Activated B cell treated with CpG ODN at 0.5 μM for 24 hours (primary cell): ENCODE data around the gene CENPE. TPM values are rescaled to one million over a fixed set of nuclear protein-coding genes. Genes with fewer than 3 reads are reported as not detected.
"Not testable (repeated sequence)": the region's sequence is repeated elsewhere in the genome, so short reads cannot be mapped to it uniquely, and the experiment has no call there.

ENCODE experiments used
- ATAC-seq: fragments of 200-7000 bp; cut with Tn5 transposase; one replicate; pipeline ENCODE4 v1.10.0; 2021; ENCODE audit warnings: low read depth, mild to moderate bottlenecking, moderate library complexity
- CTCF ChIA-PET: fragments of 350-600 bp; sonication (Branson Sonifier 250); formaldehyde crosslinking; loops from one replicate; lab custom pipeline; 2021; ENCODE audit warnings: antibody characterized with exemption; lab: Charles Lee
- POLR2A ChIA-PET: fragments of 350-600 bp; sonication (Branson Sonifier 250); formaldehyde crosslinking; loops from one replicate; lab custom pipeline; 2021; ENCODE audit warnings: antibody characterized with exemption; lab: Charles Lee
- DNase-seq: peaks from one replicate; pipeline ENCODE4 v3.0.0; 2022
- H3K27ac Mint-ChIP-seq: one replicate; pipeline ENCODE4 v1.8.0; 2020; ENCODE audit warnings: mixed read lengths
- H3K27me3 Mint-ChIP-seq: one replicate; pipeline ENCODE4 v1.8.0; 2021; ENCODE audit warnings: mixed read lengths
- H3K36me3 Mint-ChIP-seq: one replicate; pipeline ENCODE4 v1.8.0; 2021; ENCODE audit warnings: low read depth, mixed read lengths
- H3K4me1 Mint-ChIP-seq: one replicate; pipeline ENCODE4 v1.8.0; 2021; ENCODE audit warnings: mixed read lengths
- H3K4me3 Mint-ChIP-seq: one replicate; pipeline ENCODE4 v1.8.0; 2020; ENCODE audit warnings: mild to moderate bottlenecking, mixed read lengths
- H3K9me3 Mint-ChIP-seq: one replicate; pipeline ENCODE4 v1.8.0; 2020; ENCODE audit warnings: mixed read lengths
- intact Hi-C: fragments of 100-400 bp; cut with micrococcal nuclease; formaldehyde crosslinking; loops from one replicate; pipeline ENCODE4 v1.15.1; 2024
- total RNA-seq: library from RNA; stranded (reverse); gene quantifications from 2 replicates; pipeline ENCODE4 v1.2.3, GENCODE V29; 2022
- TF ChIP-seq, protein P1 (sequence below): fragments of 200-600 bp; IDR thresholded peaks from one replicate; pipeline ENCODE4 v1.8.0; 2022; ENCODE audit warnings: antibody characterized with exemption, mild to moderate bottlenecking

Gene CENPE, protein sequence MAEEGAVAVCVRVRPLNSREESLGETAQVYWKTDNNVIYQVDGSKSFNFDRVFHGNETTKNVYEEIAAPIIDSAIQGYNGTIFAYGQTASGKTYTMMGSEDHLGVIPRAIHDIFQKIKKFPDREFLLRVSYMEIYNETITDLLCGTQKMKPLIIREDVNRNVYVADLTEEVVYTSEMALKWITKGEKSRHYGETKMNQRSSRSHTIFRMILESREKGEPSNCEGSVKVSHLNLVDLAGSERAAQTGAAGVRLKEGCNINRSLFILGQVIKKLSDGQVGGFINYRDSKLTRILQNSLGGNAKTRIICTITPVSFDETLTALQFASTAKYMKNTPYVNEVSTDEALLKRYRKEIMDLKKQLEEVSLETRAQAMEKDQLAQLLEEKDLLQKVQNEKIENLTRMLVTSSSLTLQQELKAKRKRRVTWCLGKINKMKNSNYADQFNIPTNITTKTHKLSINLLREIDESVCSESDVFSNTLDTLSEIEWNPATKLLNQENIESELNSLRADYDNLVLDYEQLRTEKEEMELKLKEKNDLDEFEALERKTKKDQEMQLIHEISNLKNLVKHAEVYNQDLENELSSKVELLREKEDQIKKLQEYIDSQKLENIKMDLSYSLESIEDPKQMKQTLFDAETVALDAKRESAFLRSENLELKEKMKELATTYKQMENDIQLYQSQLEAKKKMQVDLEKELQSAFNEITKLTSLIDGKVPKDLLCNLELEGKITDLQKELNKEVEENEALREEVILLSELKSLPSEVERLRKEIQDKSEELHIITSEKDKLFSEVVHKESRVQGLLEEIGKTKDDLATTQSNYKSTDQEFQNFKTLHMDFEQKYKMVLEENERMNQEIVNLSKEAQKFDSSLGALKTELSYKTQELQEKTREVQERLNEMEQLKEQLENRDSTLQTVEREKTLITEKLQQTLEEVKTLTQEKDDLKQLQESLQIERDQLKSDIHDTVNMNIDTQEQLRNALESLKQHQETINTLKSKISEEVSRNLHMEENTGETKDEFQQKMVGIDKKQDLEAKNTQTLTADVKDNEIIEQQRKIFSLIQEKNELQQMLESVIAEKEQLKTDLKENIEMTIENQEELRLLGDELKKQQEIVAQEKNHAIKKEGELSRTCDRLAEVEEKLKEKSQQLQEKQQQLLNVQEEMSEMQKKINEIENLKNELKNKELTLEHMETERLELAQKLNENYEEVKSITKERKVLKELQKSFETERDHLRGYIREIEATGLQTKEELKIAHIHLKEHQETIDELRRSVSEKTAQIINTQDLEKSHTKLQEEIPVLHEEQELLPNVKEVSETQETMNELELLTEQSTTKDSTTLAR (N-terminal part only)
- total RNA-seq = 2.4 and 2.5 TPM in 2 replicates

DNA sequence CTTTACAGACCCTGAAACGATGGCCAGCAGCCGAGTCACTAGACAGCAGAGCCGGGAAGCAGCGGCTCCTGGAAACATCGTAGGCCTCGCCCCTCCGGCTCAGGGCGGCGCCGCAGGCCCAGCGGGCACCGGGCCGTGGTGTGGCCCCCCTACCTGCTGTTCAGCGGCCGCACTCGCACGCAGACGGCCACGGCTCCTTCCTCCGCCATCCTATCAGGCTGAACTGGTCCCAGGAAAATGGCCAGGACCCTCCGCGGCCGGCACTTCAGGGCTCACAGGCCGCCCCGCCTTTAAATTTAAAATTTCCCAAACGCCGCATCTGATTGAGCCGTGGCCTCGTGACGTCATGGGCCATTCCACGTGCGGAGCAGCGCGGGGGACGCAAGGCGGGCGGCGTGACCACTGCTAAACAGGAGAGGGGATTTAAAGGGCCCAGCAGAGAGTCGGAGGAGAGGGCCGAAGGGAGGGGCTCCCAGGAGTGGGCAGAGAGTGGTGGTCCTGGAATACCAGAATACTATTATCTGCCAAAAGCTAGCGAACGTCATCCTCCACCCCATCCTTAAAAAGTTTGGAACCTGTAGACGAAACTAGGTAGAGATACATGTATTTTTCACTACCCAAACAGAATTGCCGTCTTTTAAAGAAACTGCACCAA lies at the start of gene CENPE:
CENPE (minus strand) TSS at position 233 of the 655 bp plus-strand sequence; CDS start at position 209, 24 bp downstream.
- H3K27me3 Mint-ChIP-seq = no peaks in the 10 kb centered on the region
- H3K4me1 Mint-ChIP-seq = peaks cover 10% of the 10 kb centered on the region
- no peaks in the 10 kb centered on the region for H3K36me3 Mint-ChIP-seq
- ATAC-seq (peak; percentile 94), DNase-seq (peak; percentile 83)
- H3K9me3 Mint-ChIP-seq = no peaks in the 10 kb centered on the region
- intact Hi-C loops = loop anchor here (1.0 to 5.0 kb wide), 6 partner anchors 99 to 853 kb away; partner anchors contain the start of genes BDH2, CISD2, SLC39A8 and SLC9B1
- peak within 1 kb of the TSS; percentile 91 for H3K27ac Mint-ChIP-seq
- ChIA-PET CTCF (no interaction called here), POLR2A (no interaction called here)
- TF ChIP-seq, protein P1, sequence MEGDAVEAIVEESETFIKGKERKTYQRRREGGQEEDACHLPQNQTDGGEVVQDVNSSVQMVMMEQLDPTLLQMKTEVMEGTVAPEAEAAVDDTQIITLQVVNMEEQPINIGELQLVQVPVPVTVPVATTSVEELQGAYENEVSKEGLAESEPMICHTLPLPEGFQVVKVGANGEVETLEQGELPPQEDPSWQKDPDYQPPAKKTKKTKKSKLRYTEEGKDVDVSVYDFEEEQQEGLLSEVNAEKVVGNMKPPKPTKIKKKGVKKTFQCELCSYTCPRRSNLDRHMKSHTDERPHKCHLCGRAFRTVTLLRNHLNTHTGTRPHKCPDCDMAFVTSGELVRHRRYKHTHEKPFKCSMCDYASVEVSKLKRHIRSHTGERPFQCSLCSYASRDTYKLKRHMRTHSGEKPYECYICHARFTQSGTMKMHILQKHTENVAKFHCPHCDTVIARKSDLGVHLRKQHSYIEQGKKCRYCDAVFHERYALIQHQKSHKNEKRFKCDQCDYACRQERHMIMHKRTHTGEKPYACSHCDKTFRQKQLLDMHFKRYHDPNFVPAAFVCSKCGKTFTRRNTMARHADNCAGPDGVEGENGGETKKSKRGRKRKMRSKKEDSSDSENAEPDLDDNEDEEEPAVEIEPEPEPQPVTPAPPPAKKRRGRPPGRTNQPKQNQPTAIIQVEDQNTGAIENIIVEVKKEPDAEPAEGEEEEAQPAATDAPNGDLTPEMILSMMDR = no peak
- H3K4me3 Mint-ChIP-seq = peak within 1 kb of the TSS; percentile 93

DNA sequence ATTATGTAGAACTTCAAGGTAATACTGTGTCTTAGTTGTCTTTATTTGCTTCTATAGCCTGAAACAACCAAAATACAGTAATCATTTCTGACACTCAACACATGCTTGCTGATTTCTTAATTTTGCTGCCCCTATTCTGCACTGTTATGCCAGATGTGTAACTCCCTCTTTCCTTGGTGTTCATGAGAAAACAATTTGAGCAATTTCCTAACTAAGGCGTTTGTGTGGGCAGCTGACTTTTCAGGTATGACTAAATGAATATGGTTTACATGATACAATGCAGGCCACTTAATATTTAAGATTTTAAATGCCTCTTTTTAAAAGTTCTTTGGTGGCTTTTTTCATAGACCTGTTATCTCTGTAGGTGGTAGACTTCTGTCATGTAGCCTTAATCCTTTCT lies 46.1 kb upstream of the CENPE start:
- H3K4me3 Mint-ChIP-seq = no peak overlapping the region
- H3K4me1 Mint-ChIP-seq = no peaks in the 10 kb centered on the region
- POLR2A ChIA-PET = no interaction called here
- ATAC-seq (no peak), DNase-seq (no peak)
- H3K9me3 Mint-ChIP-seq = no peaks in the 10 kb centered on the region
- intact Hi-C loops = no loop called here
- CTCF ChIA-PET = no interaction called here
- H3K27me3 Mint-ChIP-seq = peaks cover 3% of the 10 kb centered on the region
- TF ChIP-seq, protein P1 = no peak
- H3K36me3 Mint-ChIP-seq = no peaks in the 10 kb centered on the region
- no peak overlapping the region for H3K27ac Mint-ChIP-seq

DNA sequence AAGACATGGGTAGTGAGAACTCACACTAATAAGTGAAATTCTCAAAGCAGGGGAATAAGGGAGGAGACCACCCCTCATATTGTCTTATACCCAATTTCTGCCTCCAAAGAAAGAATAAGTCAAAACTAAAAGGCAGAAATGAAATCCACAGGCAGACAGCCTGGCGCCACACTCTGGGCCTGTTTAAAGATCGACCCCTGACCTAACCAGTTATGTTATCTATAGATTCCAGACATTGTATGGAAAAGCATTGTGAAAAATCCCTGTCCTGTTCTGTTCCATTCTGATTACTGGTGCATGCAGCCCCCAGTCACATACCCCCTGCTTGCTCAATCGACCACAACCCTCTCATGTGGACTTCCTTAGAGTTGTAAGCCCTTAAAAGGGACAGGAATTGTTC lies 32.8 kb upstream of the CENPE start:
- H3K9me3 Mint-ChIP-seq, H3K27me3 Mint-ChIP-seq, H3K36me3 Mint-ChIP-seq, DNase-seq, POLR2A ChIA-PET, CTCF ChIA-PET, H3K4me1 Mint-ChIP-seq, ATAC-seq, H3K27ac Mint-ChIP-seq, H3K4me3 Mint-ChIP-seq, intact Hi-C loops: not testable (repeated sequence)

DNA sequence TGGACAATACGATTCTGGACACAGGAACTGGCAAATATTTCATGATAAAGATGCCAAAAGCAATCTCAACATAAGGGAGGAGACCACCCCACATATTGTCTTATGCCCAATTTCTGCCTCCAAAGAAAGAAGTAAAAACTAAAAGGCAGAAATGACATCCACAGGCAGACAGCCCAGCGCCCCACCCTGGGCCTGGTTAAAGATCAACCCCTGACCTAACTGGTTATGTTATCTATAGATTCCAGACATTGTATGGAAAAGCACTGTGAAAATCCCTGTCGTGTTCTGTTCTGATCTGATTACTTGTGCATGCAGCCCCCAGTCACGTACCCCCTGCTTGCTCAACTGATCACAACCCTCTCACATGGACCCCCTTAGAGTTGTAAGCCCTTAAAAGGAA lies 25.4 kb upstream of the CENPE start:
- H3K27ac Mint-ChIP-seq, intact Hi-C loops, POLR2A ChIA-PET, H3K4me3 Mint-ChIP-seq, H3K9me3 Mint-ChIP-seq, DNase-seq, H3K27me3 Mint-ChIP-seq, H3K36me3 Mint-ChIP-seq, CTCF ChIA-PET, ATAC-seq, H3K4me1 Mint-ChIP-seq: not testable (repeated sequence)

DNA sequence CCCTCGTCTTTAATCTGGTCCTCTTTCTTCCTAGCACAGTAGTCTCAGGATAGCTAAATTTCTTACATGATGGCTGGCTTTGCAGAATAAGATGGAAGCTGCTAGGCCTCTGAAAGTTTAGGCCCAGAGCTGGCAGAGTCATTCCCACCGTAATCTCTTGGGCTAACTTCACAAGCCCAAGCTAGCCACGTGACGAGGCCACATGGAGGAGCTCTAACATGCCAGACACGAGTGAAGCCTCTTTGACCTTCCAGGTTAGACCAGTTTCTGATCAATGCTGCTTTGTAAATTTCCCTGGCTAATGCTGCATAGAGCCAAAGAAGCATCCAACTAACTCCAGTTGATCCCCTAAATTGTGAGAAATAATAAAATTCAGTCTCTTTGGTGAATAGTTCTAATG lies 9.5 kb upstream of the CENPE start:
- Mint-ChIP-seq H3K27ac (no peak overlapping the region), H3K9me3 (no peaks in the 10 kb centered on the region), H3K4me1 (no peaks in the 10 kb centered on the region), H3K27me3 (peaks cover 4% of the 10 kb centered on the region), H3K36me3 (no peaks in the 10 kb centered on the region), H3K4me3 (no peak overlapping the region)
- TF ChIP-seq, protein P1 = no peak
- POLR2A ChIA-PET = no interaction called here
- CTCF ChIA-PET = no interaction called here
- ATAC-seq (no peak), DNase-seq (no peak)
- intact Hi-C loops = no loop called here
